ENCODE measurements around the gene CDC5L.
"Not testable (repeated sequence)": the region's sequence is repeated elsewhere in the genome, so short reads cannot be mapped to it uniquely, and the experiment has no call there.

Gene CDC5L

GRCh38 chr6:44387346-44388134, at the start of gene CDC5L:
Gene CDC5L, plus strand, starts transcription at chr6:44387706. Its CDS starts 118 bp downstream, at chr6:44387824.
- peak; percentile 99 for DNase-seq (ENCODE audit: low read depth)

DNA sequence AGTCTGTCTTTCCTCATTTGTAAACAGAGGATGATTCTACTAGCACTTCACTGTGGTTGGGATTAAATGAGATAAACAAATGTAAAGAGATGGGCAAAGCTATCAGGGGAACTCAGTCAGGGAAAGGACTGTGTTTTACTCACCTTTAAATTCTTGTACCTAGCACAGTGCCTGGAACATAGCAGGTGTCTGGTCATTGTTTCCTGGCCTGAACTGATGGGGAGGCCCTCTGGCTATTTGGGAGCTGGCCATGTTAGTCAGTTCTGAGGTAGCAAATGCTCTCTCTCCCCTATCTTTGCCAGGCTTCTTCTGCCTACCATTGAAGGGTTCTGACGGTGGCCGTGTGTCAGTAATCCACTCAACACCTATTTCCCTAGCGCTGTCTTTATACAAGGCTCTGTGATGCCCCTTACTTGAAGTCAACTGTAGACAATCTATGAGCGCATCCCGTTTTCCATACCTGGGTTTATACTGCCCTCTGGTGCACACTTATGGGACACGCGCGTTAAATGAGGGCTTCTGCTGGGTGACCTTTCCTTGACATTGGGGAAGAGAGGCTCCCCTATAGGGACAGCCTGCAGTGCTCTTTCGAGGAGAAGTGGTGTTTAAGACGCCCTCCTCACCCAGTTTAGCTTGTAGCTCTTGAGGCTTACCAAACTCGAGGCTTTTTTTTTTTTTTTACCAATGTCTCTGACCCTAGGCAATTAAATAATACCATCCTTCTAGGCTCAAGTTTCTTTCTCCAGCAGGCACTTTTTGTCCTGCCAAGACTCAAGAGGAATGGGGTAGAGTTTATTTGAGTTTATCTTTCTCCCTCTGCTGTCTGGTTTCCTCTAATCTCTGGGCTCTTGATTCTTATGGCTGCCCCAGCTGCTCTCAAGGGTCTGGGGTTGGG, 49.0 kb upstream of the CDC5L start:
- DNase-seq (ENCODE audit: low read depth): peak; percentile 35

- no peak for DNase-seq (ENCODE audit: low read depth)
Observed at GRCh38 chr6:44339301-44339700, 48.2 kb upstream of the CDC5L start.

GRCh38 chr6:44339763-44340625, 47.5 kb upstream of the CDC5L start:
- DNase-seq (ENCODE audit: low read depth): no peak

DNA sequence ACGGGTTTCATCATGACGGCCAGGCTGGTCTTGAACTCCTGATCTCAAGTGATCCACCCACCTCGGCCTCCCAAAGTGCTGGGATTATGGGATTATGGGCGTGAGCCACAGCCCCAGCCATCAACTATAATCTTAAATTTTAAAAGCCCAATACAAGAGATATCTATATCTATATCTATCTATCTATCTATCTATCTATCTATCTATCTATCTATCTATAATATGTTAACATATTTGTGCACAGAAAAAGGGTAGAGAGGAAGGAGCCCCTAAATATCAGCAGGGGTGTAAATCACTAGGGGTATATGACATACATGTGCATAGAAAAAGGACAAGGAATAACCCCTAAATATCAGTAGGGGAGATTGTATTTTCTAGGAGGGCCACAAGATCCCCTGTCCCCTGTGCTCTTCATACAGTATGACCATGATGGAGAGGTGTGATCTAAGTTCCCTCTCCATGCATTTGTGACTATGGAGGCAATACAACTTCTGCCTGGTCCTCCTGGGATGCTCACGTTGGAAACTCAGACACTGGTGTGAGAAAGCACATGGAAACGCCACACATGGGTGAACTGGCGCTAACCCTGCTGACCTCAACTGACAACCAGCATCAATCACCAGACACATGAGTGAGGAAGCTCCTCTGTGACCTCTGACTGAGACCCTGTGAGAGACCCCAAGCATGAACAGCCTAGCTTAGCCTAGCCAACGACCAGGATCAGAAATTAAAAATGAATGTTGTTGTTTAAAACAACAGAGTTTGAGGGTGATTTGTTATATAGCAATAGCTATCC, 46.2 kb upstream of the CDC5L start:
- no peak for DNase-seq (ENCODE audit: low read depth)

GRCh38 chr6:44342052-44342451, 45.5 kb upstream of the CDC5L start:
- DNase-seq (ENCODE audit: low read depth): peak; percentile 31

GRCh38 chr6:44342489-44342888, 45.0 kb upstream of the CDC5L start, which contains the start of gene SPATS1:
Gene SPATS1, plus strand, starts transcription at chr6:44342650. Its CDS starts 446 bp downstream, at chr6:44343096.
- no peak for DNase-seq (ENCODE audit: low read depth)

DNA sequence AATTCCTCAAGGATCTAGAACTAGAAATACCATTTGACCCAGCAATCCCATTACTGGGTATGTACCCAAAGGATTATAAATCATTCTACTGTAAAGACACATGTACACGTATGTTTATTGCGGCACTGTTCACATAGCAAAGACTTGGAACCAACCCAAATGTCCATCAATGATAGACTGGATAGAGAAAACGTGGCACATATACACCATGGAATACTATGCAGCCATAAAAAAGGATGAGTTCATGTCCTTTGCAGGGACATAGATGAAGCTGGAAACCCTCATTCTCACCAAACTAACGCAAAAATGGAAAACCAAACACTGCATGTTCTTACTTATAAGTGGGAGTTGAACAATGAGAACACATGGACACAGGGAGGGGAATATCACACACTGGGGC, 40.7 kb upstream of the CDC5L start:
- DNase-seq (ENCODE audit: low read depth): not testable (repeated sequence)

DNA sequence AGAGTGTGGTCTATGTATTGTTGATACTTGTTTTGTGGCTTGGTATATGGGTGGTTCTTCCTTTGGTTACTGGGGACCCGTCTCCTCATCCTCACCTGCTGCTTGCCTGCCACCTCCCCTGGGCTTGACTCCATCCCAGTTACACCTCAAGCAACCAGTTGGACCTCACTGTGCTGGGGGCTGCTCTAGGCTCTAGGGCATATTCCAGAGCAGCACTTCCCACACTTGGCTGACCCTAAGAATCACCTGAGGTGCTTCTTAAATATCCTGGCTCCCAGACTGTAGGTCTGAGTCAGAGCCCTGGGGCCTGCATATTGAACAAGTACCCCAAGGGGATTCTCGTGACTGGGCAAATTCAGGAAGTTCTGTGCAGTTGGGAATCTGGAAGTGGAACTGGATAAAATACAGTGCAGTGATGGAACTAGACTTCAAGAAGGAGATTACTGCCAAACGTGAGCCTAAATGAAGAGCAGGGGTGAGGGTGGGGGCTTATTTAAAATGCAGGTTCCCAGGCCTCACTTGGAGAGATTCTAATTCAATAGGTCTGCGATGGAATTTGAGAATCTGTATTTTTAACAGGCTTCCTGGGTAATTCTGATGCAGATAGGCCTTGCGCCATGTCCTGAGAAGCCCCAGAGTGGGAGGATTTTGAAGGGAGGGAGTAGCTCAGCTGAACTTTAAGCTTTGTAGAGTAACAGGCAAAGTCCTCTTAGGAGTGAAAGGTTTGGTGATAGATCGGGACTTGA, 37.4 kb upstream of the CDC5L start:
- DNase-seq (ENCODE audit: low read depth): no peak

DNA sequence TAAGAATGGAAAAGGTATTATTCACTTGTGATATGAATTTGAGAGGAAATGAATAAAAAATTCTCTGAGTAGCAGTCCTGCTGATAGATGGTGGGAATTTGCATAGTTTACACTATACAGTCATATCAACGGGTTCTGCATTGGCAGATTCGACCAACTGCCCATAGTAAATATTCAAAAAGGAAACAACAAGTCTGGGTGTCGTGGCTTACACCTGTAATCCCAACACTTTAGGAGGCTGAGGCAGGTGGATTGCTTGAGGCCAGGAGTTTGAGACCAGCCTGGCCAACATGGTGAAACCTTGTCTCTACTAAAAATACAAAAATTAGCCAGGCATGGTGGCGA, 36.9 kb upstream of the CDC5L start:
- not testable (repeated sequence) for DNase-seq (ENCODE audit: low read depth)

- DNase-seq (ENCODE audit: low read depth): no peak
Observed at GRCh38 chr6:44352259-44352658, 35.2 kb upstream of the CDC5L start.

DNA sequence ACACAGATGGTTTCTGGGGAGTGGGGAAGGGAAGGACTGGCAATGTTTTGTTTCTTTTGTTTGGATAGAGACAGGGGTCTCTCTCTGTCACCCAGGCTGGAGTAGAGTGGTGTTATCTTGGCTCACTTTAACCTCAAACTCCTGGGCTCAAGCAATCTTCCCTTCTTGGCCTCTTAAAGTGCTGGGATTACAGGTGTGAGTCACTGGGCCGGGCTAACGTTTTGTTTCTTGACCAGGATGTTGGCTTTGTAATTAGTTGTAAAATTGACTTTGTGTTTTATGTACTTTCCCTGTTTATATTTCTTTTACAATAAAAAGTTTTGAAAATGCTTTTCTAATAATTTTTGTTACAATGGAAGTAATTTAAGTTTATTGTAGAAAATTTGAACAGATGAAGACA, 34.2 kb upstream of the CDC5L start:
- no peak for DNase-seq (ENCODE audit: low read depth)

DNA sequence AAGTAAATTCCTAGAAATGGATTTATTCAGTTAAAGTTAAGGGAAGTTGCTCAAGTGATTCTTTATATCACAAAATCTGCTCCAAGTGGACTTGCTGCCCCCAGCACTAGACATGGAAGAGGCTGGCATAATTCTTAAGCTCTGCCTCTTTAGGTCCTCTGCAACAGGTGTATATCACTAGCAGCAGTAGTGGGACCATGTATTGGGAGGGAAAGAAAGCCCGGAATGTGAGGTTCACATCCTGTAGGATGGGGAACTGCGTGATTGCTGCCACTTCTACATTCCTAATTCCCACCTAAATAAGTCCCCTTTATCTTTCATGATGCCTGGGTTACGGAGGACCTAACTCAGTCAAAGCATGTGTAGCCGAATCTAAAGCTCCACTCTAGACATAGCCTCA, 31.9 kb upstream of the CDC5L start:
- no peak for DNase-seq (ENCODE audit: low read depth)

- no peak for DNase-seq (ENCODE audit: low read depth)
Observed at GRCh38 chr6:44356487-44356886, 31.0 kb upstream of the CDC5L start.

DNA sequence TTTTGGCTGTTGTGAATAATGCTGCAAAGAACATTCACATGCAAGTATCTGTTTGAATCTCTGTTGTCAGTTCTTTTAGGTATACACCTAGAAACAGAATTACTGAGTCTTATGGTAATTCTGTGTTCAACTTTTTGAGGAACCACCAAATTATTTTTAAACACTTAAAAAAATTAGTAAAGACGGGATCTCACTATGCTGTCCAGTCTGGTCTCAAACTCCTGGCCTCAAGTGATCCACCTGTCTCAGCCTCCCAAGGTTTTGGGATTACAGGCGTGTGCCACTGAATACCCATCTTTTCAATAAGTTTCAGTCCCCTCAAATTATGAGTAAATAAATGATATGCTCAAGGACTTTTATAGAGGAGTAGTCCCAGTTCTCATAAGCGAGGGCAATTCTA, 27.5 kb upstream of the CDC5L start:
- DNase-seq (ENCODE audit: low read depth): no peak

DNA sequence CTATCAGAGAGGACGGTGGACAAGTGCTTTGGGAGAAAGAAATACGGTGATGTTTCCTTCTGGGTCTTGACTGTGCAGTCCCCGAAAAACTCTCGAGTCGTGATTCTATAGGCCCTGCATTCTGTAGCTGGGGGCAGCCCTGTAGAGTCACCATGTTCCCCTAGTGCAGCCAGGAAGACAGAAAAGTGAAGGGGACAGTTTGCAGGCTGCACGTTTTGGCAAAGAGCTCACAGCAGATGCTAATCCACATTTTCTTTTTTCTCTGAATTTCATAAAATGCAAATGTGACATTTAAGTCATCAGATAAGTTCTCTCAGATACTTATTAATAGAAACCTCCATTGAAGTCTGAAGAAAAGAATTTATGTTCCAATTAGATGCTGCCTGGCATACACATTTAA, 25.6 kb upstream of the CDC5L start:
- DNase-seq (ENCODE audit: low read depth): no peak

DNA sequence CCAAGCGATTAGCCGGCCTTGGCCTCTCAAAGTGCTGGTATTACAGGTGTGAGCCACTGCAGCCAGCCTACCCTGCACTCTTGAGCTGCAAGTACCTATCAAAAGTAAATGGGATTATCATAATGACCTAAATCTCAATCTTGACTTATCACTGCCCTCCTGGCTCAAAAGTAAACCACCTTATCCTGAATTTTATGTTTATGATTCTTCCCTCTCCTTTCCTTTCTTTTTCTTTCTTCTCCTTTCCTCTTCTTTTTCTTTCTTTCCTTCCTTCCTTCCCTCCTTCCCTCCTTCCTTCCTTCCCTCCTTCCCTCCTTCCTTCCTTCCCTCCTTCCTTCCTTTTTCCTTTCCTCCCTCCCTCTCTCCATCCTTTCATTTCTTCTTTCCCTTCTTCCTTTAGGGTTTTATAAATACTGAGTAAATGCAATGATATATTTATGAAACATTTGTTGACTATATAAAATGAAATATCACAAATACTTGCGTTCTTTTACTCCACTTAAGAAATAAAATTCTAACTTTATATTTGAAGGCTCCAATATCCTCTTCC, 24.1 kb upstream of the CDC5L start:
- no peak for DNase-seq (ENCODE audit: low read depth)

- DNase-seq (ENCODE audit: low read depth): no peak
Observed at GRCh38 chr6:44366781-44367180, 20.7 kb upstream of the CDC5L start.

- no peak for DNase-seq (ENCODE audit: low read depth)
Observed at GRCh38 chr6:44367681-44368080, 19.8 kb upstream of the CDC5L start.

GRCh38 chr6:44373051-44373450, 14.5 kb upstream of the CDC5L start:
- no peak for DNase-seq (ENCODE audit: low read depth)
